H1 (cell line): Measurements from ENCODE around the gene EFHD1. TPM values are rescaled to one million over a fixed set of nuclear protein-coding genes. Genes with fewer than 3 reads are reported as not detected.

Experiments
- CTCF ChIP-seq, 3 experiments: IDR thresholded peaks; 1 replicate in 2 of 3; 2 replicates in 1 of 3; pipeline versions ENCODE4 v1.5.1 to v1.6.1; 2011; ENCODE audit warnings: low read length in 3 of 3, mild to moderate bottlenecking in 3 of 3, inconsistent platforms in 2 of 3, low read depth in 1 of 3, moderate library complexity in 1 of 3; ENCODE audit not compliant: insufficient read depth in 1 of 3; ENCODE audit errors: control extremely low read depth in 1 of 3
- SAP30 ChIP-seq: fragments of 300-600 bp; sonication (generic); IDR thresholded peaks from 2 replicates; pipeline ENCODE4 v1.7.1; 2012; ENCODE audit warnings: low read length, moderate library complexity, mild to moderate bottlenecking, inconsistent platforms; ENCODE audit not compliant: insufficient read depth, insufficient replicate concordance
- YY1 ChIP-seq: IDR thresholded peaks from 2 replicates; pipeline ENCODE4 v1.6.1; 2011; ENCODE audit warnings: low read depth, mild to moderate bottlenecking, low read length
- polyA plus RNA-seq, 7 experiments: library from polyadenylated mRNA; depleted of rRNA in 3 of 7; stranded (reverse) in 5 of 7; unstranded in 2 of 7; fragments of >200 nt in 5 of 7; fragments of 200-250 nt in 2 of 7; gene quantifications; 1 replicate in 5 of 7; 2 replicates in 1 of 7; 4 replicates in 1 of 7; pipeline versions ENCODE4 v1.2.1 to v1.2.3, GENCODE V29; 2011 to 2013; ENCODE audit warnings: missing spikeins in 2 of 7, mixed read lengths in 2 of 7
- total RNA-seq: library from RNA; stranded (reverse); fragmentation: NEBNext Ultra II Directional; extraction: Animal tissue kit (Norgen Biotek cat#: 25700); gene quantifications from 2 replicates; pipeline ENCODE4 v1.2.1, GENCODE V29; 2021

EFHD1 gene
- total and polyA plus RNA-seq, 2 of the 8 experiments (the other 6 are each of a cell fraction or from before 2014, with no cell fraction given): 3.4 to 4.5 TPM

GRCh38 chr2:232728785-232729184 lies 95.4 kb downstream of the EFHD1 start (continued):
- TF ChIP-seq CTCF (IDR thresholded peaks at IDR 0.05; ENCODE audit: control extremely low read depth in 1 of 3, insufficient read depth in 1 of 3, low read depth in 1 of 3, low read length in 3 of 3) (no peak), YY1 (no peak), SAP30 (no peak)
